ENCODE measurements around the gene PTPRQ.

PTPRQ gene

DNA sequence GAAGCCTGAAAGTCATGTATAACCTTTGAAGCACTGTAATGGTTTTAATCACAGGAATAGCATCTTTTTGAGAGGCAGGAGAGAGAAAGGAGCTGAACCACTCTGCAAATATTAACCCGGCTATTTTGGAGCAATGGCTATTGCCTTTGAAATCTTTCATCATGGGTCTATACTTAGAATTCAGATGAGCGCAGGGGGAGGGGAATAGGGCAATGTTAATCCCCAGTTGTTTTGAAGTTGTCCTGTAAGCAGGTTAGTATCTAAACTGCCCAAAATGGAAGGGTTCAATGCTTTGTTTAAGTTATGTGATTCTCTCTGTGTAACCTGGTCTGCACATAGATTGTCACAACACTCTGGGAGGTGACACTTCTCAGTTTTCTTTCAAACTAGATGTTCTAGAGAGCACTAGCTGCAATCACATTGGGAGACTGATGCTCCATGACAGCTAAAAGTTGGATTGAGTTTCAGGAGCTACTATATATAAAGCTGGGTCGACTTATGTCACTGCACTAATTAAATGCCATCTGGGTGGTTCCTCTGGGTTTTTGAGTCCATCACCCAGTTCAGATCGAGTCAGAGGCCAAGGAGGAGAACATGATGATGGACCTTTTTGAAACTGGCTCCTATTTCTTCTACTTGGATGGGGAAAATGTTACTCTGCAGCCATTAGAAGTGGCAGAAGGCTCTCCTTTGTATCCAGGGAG is 263.2 kb downstream of the PTPRQ start, which contains the start of gene MYF6:
Gene MYF6 (plus strand): TSS at position 509 of the 704 bp plus-strand sequence. CDS start 86 bp downstream, at position 595.
- no peak for DNase-seq

DNA sequence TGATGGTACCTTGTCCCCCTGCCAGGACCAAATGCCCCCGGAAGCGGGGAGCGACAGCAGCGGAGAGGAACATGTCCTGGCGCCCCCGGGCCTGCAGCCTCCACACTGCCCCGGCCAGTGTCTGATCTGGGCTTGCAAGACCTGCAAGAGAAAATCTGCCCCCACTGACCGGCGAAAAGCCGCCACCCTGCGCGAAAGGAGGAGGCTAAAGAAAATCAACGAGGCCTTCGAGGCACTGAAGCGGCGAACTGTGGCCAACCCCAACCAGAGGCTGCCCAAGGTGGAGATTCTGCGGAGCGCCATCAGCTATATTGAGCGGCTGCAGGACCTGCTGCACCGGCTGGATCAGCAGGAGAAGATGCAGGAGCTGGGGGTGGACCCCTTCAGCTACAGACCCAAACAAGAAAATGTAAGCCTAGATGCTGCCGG is 263.8 kb downstream of the PTPRQ start:
- no peak for DNase-seq

DNA sequence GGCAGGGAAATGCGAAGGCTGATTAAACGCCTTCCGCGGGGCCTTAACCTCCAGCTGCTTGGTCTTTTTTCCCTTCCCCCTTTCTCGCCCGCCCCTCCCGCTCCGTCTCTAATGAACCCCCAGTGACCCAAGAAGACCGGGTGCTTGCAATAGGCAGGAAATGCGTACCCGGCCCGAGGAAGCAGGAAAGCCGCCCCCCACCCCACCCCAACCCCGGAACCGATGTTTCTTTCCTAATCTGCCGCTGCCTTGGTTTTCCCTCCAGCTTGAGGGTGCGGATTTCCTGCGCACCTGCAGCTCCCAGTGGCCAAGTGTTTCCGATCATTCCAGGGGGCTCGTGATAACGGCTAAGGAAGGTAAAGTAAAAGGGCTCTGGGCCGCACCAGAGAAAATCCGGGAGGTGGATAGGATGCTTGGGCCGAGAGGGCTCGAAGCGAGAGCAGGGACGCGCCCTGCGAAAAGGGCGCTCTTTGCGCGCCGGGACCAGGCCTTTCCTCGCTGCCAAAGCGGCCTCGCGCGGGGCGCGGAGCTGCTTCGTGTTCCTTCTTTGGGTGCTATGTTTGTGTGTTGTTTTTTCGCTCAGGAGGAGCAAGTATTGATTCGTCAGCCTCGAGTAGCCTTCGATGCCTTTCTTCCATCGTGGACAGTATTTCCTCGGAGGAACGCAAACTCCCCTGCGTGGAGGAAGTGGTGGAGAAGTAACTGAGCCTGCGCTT is 264.4 kb downstream of the PTPRQ start:
- no peak for DNase-seq

DNA sequence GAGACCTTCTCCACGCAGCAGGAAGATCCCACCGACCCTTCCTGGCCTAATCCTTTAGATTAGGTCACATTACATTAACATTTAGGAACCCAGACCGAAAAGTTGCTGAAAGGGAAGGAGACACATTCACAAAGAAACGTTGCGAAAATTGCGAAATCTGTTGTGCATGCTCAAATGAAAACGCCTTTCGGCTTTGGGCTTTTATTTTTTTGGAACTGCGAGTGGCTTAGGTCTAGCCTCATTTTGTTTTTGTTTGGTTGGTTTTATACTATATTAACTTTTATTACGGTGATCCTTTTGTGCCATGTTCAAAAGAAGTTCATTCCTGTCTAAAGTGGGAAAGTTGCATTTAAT is 264.9 kb downstream of the PTPRQ start:
- no peak for DNase-seq

DNA sequence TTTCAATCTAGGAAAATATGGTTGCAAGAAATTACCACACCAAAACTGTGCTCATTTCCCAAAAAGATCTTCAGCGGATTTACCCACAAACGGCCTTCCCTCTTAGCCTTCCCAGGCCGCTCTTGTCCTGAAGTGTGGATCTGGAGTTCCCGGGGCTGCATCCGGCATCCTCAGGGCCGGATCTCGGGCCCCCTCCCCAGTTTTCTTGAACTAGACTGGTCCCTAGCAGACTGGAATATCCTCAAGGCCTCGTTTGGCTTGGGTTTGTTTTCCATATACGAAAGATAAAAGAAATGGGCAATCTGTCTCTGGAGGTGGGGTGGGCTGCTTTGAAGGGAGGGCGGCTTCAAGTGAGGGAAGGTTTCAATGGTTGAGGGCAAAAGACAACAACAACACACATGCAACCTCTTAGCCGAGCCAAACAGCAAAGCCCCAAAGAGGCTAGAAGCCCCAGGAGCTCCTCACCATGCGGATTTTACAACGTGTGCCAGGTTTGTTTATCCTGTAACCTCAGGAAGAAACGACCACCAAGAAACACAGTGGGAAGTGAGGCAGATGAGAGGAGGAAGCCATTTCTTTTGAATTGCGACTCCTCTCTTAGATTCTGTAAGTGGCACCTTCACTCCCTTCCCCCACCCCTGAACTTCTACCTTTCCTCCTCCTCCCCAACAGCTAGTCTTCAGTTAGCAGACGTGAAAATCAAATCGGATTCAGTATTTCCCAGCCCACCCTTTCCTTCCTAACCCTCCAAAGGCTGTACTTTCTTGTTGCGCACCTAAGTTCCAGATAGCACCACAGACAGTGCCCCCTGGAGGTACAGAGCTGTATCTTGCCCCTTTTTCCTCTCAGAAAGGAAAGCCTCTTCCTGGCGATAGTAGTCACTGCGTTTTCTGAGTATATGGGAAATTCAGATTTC is 266.0 kb downstream of the PTPRQ start:
- no peak for DNase-seq

DNA sequence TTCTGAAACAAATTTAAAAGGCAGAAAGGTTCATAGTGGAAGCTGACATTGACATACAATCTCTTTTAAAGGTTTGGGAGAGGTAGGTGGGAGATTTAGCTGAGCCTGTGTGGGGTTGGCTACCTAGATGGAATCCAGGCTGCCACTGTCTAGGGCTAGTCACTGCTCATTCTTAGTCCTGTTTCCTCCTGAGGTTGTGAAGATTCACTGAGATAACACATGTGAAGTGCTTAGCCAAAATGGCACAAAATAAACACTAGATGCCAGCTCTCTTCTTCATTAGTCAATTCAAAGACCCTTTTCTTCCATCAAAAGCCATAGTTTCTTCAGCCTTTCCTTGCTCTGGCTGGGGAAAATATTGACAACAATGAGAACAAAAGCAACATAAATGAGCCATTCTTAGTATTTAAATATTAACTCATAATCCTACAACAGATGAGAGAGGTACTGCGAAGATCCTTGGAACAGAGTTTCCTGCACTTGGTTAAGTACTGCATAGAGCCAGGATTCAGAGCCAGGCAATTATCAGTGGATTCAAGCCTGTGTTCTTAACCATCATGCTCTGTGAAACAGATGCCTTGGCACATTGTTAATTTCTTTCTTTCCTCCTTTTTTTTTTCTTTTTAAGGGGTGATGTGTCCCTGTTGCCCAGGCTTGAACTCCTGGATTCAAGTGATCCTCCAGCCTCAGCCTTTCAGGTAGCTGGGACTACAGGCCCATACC is 266.9 kb downstream of the PTPRQ start:
- no peak for DNase-seq

DNA sequence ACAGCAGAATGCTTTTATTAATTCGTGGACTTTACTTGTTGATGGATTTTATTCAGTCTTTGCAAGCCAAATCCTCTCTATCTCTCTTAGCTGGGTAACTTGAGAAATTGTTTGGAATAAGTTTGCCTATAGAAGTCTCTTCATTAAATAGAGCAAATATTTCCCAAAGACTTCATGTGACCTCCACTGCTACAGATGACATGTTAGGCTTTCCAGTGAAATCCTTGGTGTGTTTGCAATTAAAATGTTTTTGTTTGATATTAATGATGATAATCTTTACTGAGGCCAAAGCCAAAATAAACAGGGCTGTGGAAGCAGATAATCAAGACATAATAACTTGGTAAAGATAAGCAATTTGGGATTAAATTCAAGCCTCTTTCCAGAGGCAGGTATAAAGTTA is 267.8 kb downstream of the PTPRQ start:
- no peak for DNase-seq

DNA sequence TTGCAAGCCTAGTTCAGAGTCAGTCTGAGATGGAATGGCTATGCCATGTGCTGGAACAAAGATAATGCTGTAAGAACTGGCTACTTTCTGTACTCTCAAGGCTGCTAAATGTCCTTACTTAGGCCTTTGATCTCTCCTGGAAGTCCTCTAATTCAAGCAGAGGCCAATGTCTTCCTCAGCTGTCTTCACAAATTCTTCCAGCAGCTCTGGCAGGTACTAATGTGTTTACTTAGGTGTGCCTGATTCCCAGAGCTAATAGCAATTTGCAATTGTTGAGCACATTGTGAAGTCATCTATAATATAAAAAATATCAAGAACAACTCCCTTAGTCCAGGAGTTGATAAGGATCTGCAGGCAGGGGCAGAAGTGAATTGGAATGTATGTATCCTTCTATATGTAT is 268.8 kb downstream of the PTPRQ start:
- DNase-seq = no peak

DNA sequence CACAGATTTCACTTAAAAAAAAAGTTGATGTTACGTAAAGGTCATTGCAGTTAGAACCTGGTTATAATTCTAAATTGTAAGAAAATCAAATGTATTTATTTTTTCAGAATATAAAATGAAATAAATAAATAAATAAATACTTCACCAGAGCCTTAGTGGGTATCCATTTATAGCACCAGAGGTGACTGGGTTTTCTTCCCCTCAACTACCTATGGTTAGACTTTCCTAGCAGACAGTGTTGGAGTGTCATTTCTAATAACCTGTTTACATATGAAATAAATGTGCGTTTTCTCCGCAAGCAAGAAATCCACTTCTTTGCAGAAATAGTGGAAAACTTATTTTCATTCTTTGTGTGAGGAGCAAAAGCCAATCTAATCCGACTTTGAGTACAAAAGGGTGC is 269.4 kb downstream of the PTPRQ start:
- no peak for DNase-seq

DNA sequence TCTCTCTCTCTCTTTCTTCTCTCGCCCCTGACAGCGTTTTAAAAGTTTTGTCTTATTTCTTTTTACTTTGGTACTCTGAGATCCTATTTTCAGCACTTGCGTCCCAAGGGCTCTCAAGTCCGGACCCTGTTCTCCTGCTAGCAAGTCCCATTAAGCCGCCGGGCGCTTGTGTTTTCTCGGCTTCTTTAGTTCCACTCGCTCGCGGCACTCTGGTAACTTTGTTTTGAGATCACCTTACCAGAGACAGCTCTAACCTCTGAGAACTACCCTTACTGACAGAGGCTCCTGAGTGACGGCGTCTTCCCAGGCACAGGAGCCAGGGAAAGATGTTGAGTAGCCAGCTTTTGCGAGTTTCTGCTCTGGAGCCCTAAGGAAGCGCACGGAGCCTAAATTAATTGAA is 270.0 kb downstream of the PTPRQ start:
- no peak for DNase-seq

DNA sequence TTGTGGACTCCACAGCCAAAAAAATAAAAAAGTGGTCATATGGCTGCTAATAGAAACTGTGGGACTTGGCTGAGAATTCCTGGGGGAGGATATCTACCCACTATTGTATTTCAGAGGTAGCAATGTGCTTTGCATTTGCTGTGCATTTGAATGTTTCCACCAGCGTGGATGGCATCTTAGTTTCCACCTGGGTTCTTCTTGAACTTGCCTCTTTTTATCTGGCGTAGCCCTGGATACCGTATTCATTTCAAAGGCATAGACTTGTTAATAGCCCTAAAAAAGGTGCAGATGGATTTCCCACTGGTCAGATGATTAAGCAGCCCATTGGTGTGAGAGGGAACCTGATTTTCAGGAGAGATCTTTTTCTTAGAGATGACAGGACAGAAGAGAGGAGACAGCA is 270.8 kb downstream of the PTPRQ start:
- no peak for DNase-seq

DNA sequence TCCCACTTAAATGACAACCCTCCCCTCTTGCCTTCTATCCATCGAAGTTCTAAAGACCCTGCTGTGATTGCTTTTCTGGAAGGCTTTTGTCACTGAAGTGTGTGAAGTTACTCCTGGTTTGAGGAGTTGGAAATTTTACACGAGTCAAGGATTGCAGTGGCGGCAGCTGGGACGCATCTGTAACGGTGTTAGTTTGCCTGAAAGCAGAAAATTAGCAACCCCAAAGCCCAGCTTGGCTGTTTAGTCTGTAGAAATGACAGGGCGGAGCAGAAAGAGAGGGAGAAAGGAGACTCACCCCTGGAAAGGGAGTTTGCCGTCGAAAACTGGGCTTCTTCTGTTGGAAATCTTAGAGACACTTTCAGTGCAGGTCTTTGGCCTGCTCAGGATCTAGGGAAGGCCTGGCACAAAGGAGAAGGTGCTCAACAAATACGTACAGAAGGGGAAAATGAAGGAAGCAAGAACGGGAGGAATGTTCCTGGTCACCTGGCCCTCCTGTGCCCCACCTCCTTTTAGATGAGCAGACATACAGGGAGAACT is 271.7 kb downstream of the PTPRQ start:
- no peak for DNase-seq

DNA sequence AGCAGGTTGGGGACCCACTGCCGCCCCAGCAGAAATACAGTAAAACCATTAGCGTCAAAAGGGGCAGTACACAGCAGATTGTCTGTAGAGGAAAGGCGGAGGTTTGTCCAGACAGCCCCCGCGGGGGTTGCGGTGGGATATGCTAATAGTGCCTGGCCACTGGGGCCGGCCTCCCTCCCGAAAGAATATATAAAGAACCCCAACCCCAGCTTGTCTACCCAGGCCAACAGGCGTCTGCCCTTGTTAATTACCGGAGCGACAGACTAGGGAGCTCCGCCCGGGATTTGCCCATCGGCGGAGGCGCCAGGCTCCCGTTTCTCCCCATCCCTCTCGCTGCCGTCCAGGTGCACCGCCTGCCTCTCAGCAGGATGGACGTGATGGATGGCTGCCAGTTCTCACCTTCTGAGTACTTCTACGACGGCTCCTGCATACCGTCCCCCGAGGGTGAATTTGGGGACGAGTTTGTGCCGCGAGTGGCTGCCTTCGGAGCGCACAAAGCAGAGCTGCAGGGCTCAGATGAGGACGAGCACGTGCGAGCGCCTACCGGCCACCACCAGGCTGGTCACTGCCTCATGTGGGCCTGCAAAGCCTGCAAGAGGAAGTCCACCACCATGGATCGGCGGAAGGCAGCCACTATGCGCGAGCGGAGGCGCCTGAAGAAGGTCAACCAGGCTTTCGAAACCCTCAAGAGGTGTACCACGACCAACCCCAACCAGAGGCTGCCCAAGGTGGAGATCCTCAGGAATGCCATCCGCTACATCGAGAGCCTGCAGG is 272.8 kb downstream of the PTPRQ start, which contains the start of gene MYF5:
Gene MYF5 (plus strand): TSS at position 217 of the 774 bp plus-strand sequence. CDS start 152 bp downstream, at position 369.
- DNase-seq = no peak

DNA sequence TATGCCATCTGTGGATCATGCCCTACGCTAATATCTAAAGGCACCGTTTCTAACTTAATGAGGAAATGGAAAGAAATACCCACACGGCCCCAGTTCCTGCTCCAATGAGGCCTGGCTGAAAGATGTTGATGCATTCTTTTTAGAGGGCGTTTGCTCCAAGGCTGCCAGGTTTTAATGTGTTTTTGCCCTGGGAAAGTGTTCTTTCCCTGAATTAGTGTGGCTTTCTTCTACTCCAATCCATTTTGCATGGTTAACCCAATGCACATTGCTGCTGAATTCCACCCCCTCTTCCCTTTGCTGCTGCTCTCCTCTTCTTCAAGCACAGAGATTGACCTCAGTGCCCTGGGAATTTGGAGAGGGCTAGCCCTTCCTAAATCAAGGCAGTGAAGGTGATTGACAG is 273.8 kb downstream of the PTPRQ start:
- DNase-seq = no peak

DNA sequence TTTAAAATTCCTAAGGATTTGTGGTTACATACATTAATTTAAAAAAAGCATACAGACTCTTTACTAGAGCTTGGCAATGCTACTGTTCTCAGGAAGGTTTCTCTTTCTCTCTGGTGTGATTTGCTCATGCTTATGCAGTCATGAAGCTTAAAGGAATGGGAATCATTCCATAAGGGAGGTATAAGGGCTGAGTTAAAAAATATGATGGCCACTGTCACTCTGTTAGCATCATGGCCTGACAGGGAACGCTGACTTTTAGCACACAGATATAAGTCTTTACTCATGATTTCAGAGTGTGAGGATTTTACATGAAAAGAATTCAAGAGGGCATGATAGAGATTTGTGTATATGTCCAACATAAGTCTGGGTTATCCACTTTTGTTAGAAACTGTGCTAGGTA is 276.5 kb downstream of the PTPRQ start:
- DNase-seq = no peak

DNA sequence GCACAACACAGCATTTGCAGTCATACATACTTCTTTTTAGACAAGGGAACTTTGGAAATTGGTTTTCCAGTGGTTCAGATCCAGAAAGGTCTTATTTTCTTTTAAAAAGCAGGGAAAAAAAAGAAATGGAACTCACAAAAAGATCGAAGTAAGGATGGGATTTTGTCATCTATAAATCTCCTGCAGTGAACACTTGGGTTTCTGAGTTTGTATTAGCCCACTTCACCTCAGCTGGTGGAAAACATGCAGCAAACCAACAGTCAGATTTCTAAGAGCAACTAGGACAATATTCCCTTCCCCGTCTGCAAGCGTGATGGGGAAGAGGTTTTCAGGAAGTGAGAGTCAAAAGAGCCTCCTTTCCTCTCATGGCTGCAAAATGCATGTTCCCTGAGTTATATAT is 277.3 kb downstream of the PTPRQ start:
- no peak for DNase-seq

Data from cortex of kidney (tissue), 1 donor.